CD4-positive, alpha-beta T cell (primary cell): ENCODE data around the gene EHF. TPM values are rescaled to one million over a fixed set of nuclear protein-coding genes. Genes with fewer than 3 reads are reported as not detected.

ENCODE experiments used
- ATAC-seq: fragments of 200-7000 bp; cut with Tn5 transposase; one replicate; pipeline ENCODE4 v1.10.0; 2022; ENCODE audit warnings: mild to moderate bottlenecking; ENCODE audit not compliant: poor library complexity
- CTCF ChIA-PET: fragments of 350-600 bp; sonication (Branson Sonifier 250); formaldehyde crosslinking; loops from one replicate; lab custom pipeline; 2021; ENCODE audit warnings: antibody characterized with exemption, inconsistent platforms; lab: Charles Lee
- POLR2A ChIA-PET: fragments of 350-600 bp; sonication (Branson Sonifier 250); formaldehyde crosslinking; loops from one replicate; lab custom pipeline; 2021; ENCODE audit warnings: antibody characterized with exemption, inconsistent platforms; lab: Charles Lee
- DNase-seq, 14 experiments: peaks; one replicate each; pipeline ENCODE4 v3.0.0-alpha.2; 2013 to 2020; ENCODE audit warnings: mixed read lengths in 2 of 14
- H3K27ac ChIP-seq, 2 donors: one replicate each; pipeline versions ENCODE4 v1.5.1 to v1.7.0; 2013; ENCODE audit warnings: low read length in 2 of 2, low read depth in 1 of 2, mild to moderate bottlenecking in 1 of 2
- H3K27me3 ChIP-seq, 2 experiments: 1 replicate in 1 of 2; 2 replicates in 1 of 2; pipeline versions ENCODE4 v1.6.1 to v1.7.0; 2013; ENCODE audit warnings: low read length in 2 of 2, control low read depth in 1 of 2, mild to moderate bottlenecking in 1 of 2, moderate library complexity in 1 of 2; ENCODE audit not compliant: insufficient read depth in 2 of 2, control insufficient read depth in 1 of 2
- H3K36me3 ChIP-seq: one replicate; pipeline ENCODE4 v1.6.1; 2013; ENCODE audit warnings: low read length, control low read depth; ENCODE audit not compliant: insufficient read depth
- H3K4me1 ChIP-seq: one replicate; pipeline ENCODE4 v1.6.1; 2013; ENCODE audit warnings: low read length, control low read depth; ENCODE audit not compliant: insufficient read depth
- H3K4me3 ChIP-seq: one replicate; pipeline ENCODE4 v1.5.1; 2013; ENCODE audit warnings: mild to moderate bottlenecking, low read length, moderate library complexity
- H3K9me3 ChIP-seq, 2 experiments: 1 replicate in 1 of 2; 2 replicates in 1 of 2; pipeline versions ENCODE4 v1.6.1 to v1.7.0; 2013; ENCODE audit warnings: low read length in 2 of 2, mild to moderate bottlenecking in 2 of 2, control low read depth in 1 of 2, moderate library complexity in 1 of 2; ENCODE audit not compliant: control insufficient read depth in 1 of 2, insufficient read depth in 1 of 2
- H3K27ac Mint-ChIP-seq: one replicate; pipeline ENCODE4 v1.8.0; 2020; ENCODE audit warnings: mixed read lengths
- H3K27me3 Mint-ChIP-seq: one replicate; pipeline ENCODE4 v1.8.0; 2021; ENCODE audit warnings: mixed read lengths
- H3K36me3 Mint-ChIP-seq: one replicate; pipeline ENCODE4 v1.8.0; 2021; ENCODE audit warnings: low read depth, mixed read lengths
- H3K4me1 Mint-ChIP-seq: one replicate; pipeline ENCODE4 v1.8.0; 2021; ENCODE audit warnings: low read depth, mixed read lengths
- H3K4me3 Mint-ChIP-seq: one replicate; pipeline ENCODE4 v1.8.0; 2020; ENCODE audit warnings: mild to moderate bottlenecking, mixed read lengths
- H3K9me3 Mint-ChIP-seq: one replicate; pipeline ENCODE4 v1.8.0; 2020; ENCODE audit warnings: mixed read lengths
- intact Hi-C, 2 experiments: fragments of 100-400 bp; cut with DNase I in 1 of 2; cut with micrococcal nuclease in 1 of 2; formaldehyde crosslinking; loops; one replicate each; pipeline versions ENCODE4 v1.15.1 to v1.9.0; 2023 to 2025; cut with DNase I, micrococcal nuclease
- total RNA-seq, 174 experiments: library from RNA in 2 of 174; stranded (reverse) in 2 of 174; gene quantifications; one replicate each; pipeline ENCODE4 v1.2.3 and lab custom pipeline; 2021 to 2026
- TF ChIP-seq, protein P1 (sequence below): fragments of 200-600 bp; IDR thresholded peaks from one replicate; pipeline ENCODE4 v1.8.0; 2022; ENCODE audit warnings: antibody characterized with exemption, mild to moderate bottlenecking

Gene EHF
- total RNA-seq, 2 experiments from 2014 or later: not detected

DNA sequence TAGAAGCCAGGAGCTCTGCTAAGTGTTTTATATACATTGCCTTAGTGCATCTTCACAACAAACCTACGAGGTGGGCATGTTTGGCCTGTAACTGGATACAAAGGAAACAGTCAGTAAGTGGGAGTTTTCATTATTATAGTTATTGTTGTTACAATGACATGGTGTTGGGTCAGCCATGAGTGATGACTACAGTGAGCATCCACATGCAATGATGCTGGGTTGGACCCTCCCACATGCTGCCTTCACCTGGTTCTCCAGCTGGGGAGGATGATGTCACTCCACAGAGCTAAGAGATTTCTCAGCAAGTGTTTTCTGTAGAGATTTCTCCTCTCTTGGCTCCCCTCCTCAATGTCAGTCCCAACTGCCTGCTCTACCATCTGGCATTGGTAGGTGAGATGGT is 59.3 kb downstream of the EHF start:
- POLR2A ChIA-PET: no interaction called here
- TF ChIP-seq, protein P1, sequence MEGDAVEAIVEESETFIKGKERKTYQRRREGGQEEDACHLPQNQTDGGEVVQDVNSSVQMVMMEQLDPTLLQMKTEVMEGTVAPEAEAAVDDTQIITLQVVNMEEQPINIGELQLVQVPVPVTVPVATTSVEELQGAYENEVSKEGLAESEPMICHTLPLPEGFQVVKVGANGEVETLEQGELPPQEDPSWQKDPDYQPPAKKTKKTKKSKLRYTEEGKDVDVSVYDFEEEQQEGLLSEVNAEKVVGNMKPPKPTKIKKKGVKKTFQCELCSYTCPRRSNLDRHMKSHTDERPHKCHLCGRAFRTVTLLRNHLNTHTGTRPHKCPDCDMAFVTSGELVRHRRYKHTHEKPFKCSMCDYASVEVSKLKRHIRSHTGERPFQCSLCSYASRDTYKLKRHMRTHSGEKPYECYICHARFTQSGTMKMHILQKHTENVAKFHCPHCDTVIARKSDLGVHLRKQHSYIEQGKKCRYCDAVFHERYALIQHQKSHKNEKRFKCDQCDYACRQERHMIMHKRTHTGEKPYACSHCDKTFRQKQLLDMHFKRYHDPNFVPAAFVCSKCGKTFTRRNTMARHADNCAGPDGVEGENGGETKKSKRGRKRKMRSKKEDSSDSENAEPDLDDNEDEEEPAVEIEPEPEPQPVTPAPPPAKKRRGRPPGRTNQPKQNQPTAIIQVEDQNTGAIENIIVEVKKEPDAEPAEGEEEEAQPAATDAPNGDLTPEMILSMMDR: no peak
- Mint-ChIP-seq H3K27ac (no peak overlapping the region), H3K4me1 (no peaks in the 10 kb centered on the region), H3K9me3 (no peaks in the 10 kb centered on the region), H3K27me3 (peaks cover 24% of the 10 kb centered on the region), H3K36me3 (no peaks in the 10 kb centered on the region), H3K4me3 (no peak overlapping the region)
- CTCF ChIA-PET: no interaction called here
- DNase-seq: no peak
- Histone ChIP-seq H3K27me3 (no peaks in the 10 kb centered on the region), H3K9me3 (no peaks in the 10 kb centered on the region), H3K4me1 (no peaks in the 10 kb centered on the region), H3K36me3 (no peaks in the 10 kb centered on the region), H3K27ac (no peak overlapping the region), H3K4me3 (no peak overlapping the region)
- intact Hi-C loops: no loop called here
- ATAC-seq: no peak

DNA sequence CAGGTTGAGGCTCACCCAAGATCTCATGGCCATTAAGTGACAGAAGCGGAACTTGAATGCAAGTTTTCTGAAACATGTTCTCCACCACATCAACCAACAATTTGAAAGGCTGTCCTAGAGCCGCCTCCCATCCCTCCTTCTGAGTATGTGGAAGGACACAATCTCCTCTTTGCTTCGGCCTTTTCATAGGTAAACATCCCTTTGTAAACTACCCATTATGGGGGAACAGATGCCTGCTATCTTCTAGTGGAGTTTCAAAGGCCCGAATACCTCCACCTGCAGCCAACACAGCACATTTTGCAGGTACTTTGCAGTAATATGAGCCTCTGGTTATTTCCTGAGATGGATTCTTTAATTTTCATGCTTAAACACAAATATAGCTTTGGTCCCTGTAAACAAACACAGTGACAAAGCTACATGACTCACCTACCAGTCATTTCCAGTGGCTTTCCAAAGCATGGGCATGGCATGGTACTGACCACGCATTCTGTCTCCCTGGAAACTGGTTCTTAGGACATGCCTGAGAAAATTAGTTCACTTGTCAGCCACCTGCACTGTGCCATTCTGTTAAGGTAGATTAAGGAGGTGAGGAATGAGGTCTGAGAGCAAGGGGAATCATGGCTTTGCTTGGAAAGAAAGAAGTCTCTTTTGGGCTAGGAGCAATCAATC is 60.2 kb downstream of the EHF start:
- intact Hi-C loops: no loop called here
- ChIA-PET POLR2A (no interaction called here), CTCF (no interaction called here)
- Histone ChIP-seq H3K9me3 (no peaks in the 10 kb centered on the region), H3K4me1 (no peaks in the 10 kb centered on the region), H3K4me3 (no peak overlapping the region), H3K36me3 (no peaks in the 10 kb centered on the region), H3K27ac (no peak overlapping the region), H3K27me3 (no peaks in the 10 kb centered on the region)
- peaks cover 20% of the 10 kb centered on the region for H3K27me3 Mint-ChIP-seq
- TF ChIP-seq, protein P1: no peak
- no peak overlapping the region for H3K4me3 Mint-ChIP-seq
- no peak overlapping the region for H3K27ac Mint-ChIP-seq
- ATAC-seq (no peak), DNase-seq (no peak)
- H3K9me3 Mint-ChIP-seq: no peaks in the 10 kb centered on the region
- no peaks in the 10 kb centered on the region for H3K36me3 Mint-ChIP-seq
- H3K4me1 Mint-ChIP-seq: no peaks in the 10 kb centered on the region

DNA sequence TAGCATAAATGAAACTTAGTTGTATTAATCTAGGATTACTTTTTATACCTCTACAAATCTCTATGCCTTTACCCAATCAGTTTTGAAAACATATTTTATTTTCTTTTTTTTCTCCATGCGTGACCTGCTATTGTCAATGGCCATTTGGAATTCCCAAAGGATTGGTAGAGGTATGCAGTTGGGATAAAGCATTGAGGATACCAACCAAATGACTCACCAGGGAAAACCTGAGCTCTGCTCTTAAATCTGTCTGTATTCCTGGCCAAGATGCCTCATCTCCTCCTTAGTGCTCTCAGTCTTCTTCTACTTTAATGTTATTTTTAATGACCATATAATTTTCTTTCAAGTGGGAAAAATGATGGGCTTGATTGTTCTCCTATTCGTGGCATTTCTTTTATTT is 61.9 kb downstream of the EHF start:
- Histone ChIP-seq H3K4me1 (no peaks in the 10 kb centered on the region), H3K9me3 (no peaks in the 10 kb centered on the region), H3K4me3 (no peak overlapping the region), H3K36me3 (no peaks in the 10 kb centered on the region), H3K27ac (no peak overlapping the region), H3K27me3 (no peaks in the 10 kb centered on the region)
- no peaks in the 10 kb centered on the region for H3K36me3 Mint-ChIP-seq
- ATAC-seq: no peak
- no peak overlapping the region for H3K4me3 Mint-ChIP-seq
- no peaks in the 10 kb centered on the region for H3K4me1 Mint-ChIP-seq
- H3K27ac Mint-ChIP-seq: no peak overlapping the region
- peaks cover 9% of the 10 kb centered on the region for H3K27me3 Mint-ChIP-seq
- no peak for DNase-seq
- intact Hi-C loops: no loop called here
- ChIA-PET CTCF (no interaction called here), POLR2A (no interaction called here)
- no peaks in the 10 kb centered on the region for H3K9me3 Mint-ChIP-seq
- TF ChIP-seq, protein P1: no peak
